PFSK-1 (cell line): ENCODE results near the gene SLC10A7.

Experiments used
- FOXP2 ChIP-seq: optimal IDR thresholded peaks from 2 replicates; pipeline ENCODE3; 2011; ENCODE audit warnings: borderline replicate concordance, control low read depth, inconsistent platforms; ENCODE audit not compliant: insufficient read depth; ENCODE audit errors: extremely low read length, extremely low read depth
- POLR2AphosphoS5 ChIP-seq: IDR thresholded peaks from 2 replicates; pipeline ENCODE4 v1.6.1; 2012; ENCODE audit warnings: low read depth, mild to moderate bottlenecking, control low read depth, low read length, moderate library complexity
- REST ChIP-seq, 2 experiments: IDR thresholded peaks; 2 replicates each; pipeline versions ENCODE4 v1.6.1 to v1.8.0; 2011 to 2012; ENCODE audit warnings: low read depth in 2 of 2, low read length in 2 of 2, control low read depth in 1 of 2, inconsistent platforms in 1 of 2, mild to moderate bottlenecking in 1 of 2, moderate library complexity in 1 of 2; ENCODE audit not compliant: insufficient read depth in 1 of 2
- SIN3A ChIP-seq: IDR thresholded peaks from 2 replicates; pipeline ENCODE4 v1.6.1; 2012; ENCODE audit warnings: mild to moderate bottlenecking, low read length, moderate library complexity, borderline replicate concordance; ENCODE audit not compliant: insufficient read depth
- TAF1 ChIP-seq: IDR thresholded peaks from 2 replicates; pipeline ENCODE4 v1.6.1; 2012; ENCODE audit warnings: low read length, control low read depth, borderline replicate concordance; ENCODE audit not compliant: insufficient read depth

SLC10A7 gene

DNA sequence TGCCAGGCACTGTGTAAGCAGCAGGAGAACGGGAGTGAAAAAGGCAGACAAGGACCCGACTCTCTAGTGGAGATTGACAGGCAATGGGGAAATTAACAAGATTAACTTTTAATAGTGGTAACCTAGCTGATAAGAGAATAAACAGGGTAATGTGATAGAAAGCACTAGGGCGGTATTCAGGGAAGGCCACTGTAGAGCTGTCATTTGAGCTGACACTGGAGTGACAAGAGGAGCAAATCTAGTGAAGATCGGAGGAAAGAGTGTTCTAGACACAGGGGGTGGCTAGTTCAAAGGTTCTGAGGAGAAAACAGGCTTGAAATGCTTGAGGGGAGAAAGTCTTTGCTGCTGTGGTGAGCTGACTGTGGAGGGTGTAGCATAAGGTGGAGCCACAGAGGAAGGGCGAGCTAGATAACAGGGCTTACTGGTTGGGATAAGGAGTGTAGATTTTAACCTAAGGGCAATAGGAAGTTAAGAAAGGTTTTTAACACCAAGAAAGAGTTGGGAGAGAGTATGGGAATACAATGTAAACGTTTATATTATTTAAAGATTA, 122.8 kb downstream of the SLC10A7 start:
- TF ChIP-seq POLR2AphosphoS5 (no peak), TAF1 (no peak), SIN3A (no peak), REST (IDR thresholded peaks at IDR 0.05; ENCODE audit: insufficient read depth in 1 of 2, low read depth in 2 of 2, low read length in 2 of 2) (no peak), FOXP2 (no peak)

DNA sequence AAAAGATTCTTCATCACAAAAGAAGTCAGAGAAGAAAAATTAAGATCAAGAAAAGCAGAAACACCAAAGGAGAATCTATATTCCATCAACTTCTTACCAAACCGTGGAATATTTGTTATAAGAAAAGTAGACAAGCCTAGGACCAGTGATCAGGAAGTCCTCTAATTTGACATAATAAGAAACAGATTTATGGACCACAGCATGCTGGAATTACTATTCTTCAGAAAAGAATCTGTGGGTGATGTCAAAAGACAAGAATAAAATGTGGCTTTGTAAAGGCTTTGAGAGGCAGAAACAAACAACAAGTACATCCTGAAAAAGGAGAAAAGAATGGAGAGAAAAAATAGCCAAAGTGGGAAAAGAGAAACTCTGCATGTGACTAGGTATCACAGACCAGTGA, 123.3 kb downstream of the SLC10A7 start:
- no peak for TF ChIP-seq SIN3A
- TF ChIP-seq TAF1, result no peak
- TF ChIP-seq REST (IDR thresholded peaks at IDR 0.05; ENCODE audit: insufficient read depth in 1 of 2, low read depth in 2 of 2, low read length in 2 of 2), result no peak
- TF ChIP-seq FOXP2, result no peak
- TF ChIP-seq POLR2AphosphoS5, result no peak

DNA sequence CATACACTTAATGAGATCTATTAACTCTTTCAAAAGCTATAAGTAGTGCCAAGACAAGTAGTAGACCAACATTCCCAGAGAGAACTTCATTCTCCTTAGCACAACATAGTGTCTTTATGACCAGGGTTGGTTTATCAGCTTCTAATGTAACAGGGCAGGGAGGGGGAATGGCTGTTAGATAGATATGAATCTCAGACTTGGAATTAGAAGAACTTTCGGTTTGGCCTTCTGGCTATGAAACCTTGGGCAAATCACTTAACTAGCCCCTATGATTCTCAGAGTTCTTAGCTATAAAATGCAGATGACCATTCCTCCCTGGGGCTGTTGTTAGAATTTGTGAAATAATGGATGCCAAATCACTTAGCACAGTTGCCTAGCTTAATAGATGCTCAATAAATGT, 132.2 kb downstream of the SLC10A7 start:
- no peak for TF ChIP-seq SIN3A
- TF ChIP-seq FOXP2, result no peak

GRCh38 chr4:146382194-146382593, 139.5 kb downstream of the SLC10A7 start:
- no peak for TF ChIP-seq POLR2AphosphoS5
- no peak for TF ChIP-seq SIN3A
- no peak for TF ChIP-seq FOXP2
- TF ChIP-seq TAF1, result no peak
- no peak for TF ChIP-seq REST (IDR thresholded peaks at IDR 0.05; ENCODE audit: insufficient read depth in 1 of 2, low read depth in 2 of 2, low read length in 2 of 2)

DNA sequence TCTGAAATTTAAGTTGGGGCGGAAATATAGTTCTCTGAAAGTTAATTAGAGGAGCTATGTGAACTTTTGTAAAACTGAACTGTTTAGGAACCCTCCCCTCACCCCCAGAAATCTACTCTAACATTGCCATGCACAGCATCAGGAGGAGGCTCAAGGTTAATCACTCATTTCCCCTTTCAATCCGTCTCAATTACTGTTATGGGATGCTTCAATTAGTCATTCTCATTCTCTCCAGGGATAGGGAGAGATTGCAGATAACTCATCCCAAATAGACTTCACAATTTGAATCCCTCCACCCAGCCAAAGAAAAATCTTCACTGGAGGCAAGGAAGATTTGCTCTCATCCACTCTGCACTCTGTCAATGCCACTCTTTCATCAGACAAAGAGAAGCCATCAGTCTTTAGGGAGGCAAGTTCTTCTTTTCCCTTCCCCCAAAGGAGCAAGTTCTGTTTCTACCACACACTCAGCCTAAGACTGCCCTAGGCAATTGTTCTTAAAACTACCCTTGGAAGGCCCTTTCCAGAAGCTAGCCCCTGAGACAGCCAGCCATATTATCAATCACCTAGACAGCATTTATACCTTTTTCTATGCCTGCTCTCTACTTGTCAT, 140.4 kb downstream of the SLC10A7 start:
- TF ChIP-seq TAF1, result no peak
- TF ChIP-seq FOXP2, result no peak
- no peak for TF ChIP-seq POLR2AphosphoS5
- no peak for TF ChIP-seq SIN3A
- TF ChIP-seq REST (IDR thresholded peaks at IDR 0.05; ENCODE audit: insufficient read depth in 1 of 2, low read depth in 2 of 2, low read length in 2 of 2), result no peak
